PC-3 (cell line): ENCODE measurements around the gene NKD1.

Experiments
- EZH2 ChIP-seq: fragments of 300-600 bp; sonication (generic); IDR thresholded peaks from one replicate; pipeline ENCODE4 v1.6.1; 2017; ENCODE audit warnings: antibody characterized with exemption, mild to moderate bottlenecking, low read length; ENCODE audit not compliant: unreplicated experiment
- TF ChIP-seq, protein P1 (sequence below): fragments of 300-600 bp; sonication (generic); conservative IDR thresholded peaks from 2 replicates; pipeline ENCODE4 v1.5.1; 2017; ENCODE audit warnings: antibody characterized with exemption, low read depth, mild to moderate bottlenecking, low read length

DNA sequence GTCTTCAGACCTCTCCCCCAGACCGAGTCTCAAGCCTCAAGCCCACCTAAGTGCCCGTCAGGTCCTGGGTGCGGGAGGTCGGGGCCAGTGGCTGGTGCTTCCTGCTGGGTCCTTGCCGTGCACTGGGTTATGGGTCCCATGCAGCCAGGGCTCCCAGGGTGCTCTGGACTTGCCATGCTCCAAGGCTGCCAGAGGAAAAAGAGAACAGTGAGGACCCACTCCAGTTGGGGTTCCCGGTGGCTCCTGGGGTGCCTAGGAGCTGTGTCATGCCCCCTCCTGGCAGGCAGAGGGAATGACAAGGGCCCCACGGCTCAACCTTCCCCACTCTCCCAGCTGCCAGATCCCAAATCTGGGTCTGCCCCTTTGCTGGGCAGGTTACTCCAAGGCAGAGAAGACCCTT lies 129.2 kb downstream of the NKD1 start:
- TF ChIP-seq, protein P1, sequence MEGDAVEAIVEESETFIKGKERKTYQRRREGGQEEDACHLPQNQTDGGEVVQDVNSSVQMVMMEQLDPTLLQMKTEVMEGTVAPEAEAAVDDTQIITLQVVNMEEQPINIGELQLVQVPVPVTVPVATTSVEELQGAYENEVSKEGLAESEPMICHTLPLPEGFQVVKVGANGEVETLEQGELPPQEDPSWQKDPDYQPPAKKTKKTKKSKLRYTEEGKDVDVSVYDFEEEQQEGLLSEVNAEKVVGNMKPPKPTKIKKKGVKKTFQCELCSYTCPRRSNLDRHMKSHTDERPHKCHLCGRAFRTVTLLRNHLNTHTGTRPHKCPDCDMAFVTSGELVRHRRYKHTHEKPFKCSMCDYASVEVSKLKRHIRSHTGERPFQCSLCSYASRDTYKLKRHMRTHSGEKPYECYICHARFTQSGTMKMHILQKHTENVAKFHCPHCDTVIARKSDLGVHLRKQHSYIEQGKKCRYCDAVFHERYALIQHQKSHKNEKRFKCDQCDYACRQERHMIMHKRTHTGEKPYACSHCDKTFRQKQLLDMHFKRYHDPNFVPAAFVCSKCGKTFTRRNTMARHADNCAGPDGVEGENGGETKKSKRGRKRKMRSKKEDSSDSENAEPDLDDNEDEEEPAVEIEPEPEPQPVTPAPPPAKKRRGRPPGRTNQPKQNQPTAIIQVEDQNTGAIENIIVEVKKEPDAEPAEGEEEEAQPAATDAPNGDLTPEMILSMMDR: peak; percentile 39; the same call in 1 of the 2 replicates
- no peak for TF ChIP-seq EZH2
